ENCODE results near the gene TTYH3.
A peak's percentile ranks its signal among the peaks of the same experiment; 100 is the strongest.

DNA sequence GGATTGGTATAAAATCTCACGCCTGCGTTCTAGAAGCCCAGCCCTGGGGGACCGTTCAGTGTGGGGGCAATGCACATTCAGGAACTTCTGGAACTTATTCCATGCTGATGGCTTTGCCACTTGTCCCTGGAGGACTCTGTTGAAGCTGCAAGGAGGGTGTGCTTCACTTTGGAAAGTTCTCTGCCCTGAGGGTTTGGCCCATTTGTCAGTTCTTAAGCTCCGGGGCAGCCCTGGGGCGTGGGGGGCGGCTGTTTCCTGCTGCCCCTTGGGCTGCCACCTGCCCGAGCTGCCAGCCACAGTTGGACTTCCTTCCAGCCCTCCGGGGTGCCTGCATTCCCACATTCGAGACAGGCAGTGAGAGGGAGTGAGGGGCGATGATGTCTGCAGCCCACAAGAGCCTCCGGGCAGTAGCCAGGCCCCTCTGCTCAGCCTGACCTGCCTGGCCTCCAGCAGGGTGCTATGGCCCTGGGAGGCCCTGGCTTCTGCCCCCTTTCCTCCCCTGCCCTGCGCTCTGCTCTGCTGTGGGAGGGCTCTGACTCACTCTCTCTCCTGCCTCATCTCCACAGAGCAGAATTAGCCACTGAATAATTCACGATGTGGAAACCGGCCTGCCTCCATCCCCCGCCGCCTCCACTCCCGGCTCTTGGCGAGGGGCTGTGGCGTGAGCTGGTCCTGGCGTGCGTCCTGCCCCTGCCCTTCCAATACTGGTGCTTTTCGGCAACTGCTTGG, 1.9 kb downstream of the TTYH3 start:
- peak in 2 of 3 donors; percentile 34 to 48 for TF ChIP-seq POLR2A (IDR thresholded peaks at IDR 0.05)
- TF ChIP-seq, protein P1, sequence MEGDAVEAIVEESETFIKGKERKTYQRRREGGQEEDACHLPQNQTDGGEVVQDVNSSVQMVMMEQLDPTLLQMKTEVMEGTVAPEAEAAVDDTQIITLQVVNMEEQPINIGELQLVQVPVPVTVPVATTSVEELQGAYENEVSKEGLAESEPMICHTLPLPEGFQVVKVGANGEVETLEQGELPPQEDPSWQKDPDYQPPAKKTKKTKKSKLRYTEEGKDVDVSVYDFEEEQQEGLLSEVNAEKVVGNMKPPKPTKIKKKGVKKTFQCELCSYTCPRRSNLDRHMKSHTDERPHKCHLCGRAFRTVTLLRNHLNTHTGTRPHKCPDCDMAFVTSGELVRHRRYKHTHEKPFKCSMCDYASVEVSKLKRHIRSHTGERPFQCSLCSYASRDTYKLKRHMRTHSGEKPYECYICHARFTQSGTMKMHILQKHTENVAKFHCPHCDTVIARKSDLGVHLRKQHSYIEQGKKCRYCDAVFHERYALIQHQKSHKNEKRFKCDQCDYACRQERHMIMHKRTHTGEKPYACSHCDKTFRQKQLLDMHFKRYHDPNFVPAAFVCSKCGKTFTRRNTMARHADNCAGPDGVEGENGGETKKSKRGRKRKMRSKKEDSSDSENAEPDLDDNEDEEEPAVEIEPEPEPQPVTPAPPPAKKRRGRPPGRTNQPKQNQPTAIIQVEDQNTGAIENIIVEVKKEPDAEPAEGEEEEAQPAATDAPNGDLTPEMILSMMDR (IDR thresholded peaks at IDR 0.05) = no peak
